H9 (cell line): ENCODE results near the gene CCDC102A. TPM values are rescaled to one million over a fixed set of nuclear protein-coding genes. Genes with fewer than 3 reads are reported as not detected.

Experiments used
- DNase-seq: peaks from one replicate; pipeline ENCODE4 v3.0.0-alpha.2; 2017
- H2AFZ ChIP-seq: one replicate; pipeline ENCODE4 v1.6.1; 2013; ENCODE audit warnings: mild to moderate bottlenecking, low read length, control low read depth, moderate library complexity
- H2AK5ac ChIP-seq: 2 replicates; pipeline ENCODE4 v1.6.1; 2013; ENCODE audit warnings: low read length, control low read depth, mixed read lengths; ENCODE audit not compliant: insufficient read length
- H2BK120ac ChIP-seq: one replicate; pipeline ENCODE4 v1.6.1; 2013; ENCODE audit warnings: low read depth, mild to moderate bottlenecking, low read length, control low read depth, inconsistent platforms; ENCODE audit not compliant: poor library complexity, severe bottlenecking
- H2BK12ac ChIP-seq: 2 replicates; pipeline ENCODE4 v1.6.1; 2013; ENCODE audit warnings: low read length, control low read depth, mixed read lengths, low read depth; ENCODE audit not compliant: insufficient read length
- H2BK15ac ChIP-seq: 2 replicates; pipeline ENCODE4 v1.6.1; 2013; ENCODE audit warnings: low read depth, low read length, control low read depth
- H2BK20ac ChIP-seq: one replicate; pipeline ENCODE4 v1.6.1; 2013; ENCODE audit warnings: low read depth, mild to moderate bottlenecking, low read length, control low read depth, inconsistent platforms; ENCODE audit not compliant: poor library complexity, severe bottlenecking
- H2BK5ac ChIP-seq: 2 replicates; pipeline ENCODE4 v1.6.1; 2013; ENCODE audit warnings: low read length, control low read depth, mixed read lengths; ENCODE audit not compliant: insufficient read length
- H3K14ac ChIP-seq: 2 replicates; pipeline ENCODE4 v1.6.1; 2013; ENCODE audit warnings: low read length, control low read depth; ENCODE audit not compliant: insufficient read depth
- H3K18ac ChIP-seq: 2 replicates; pipeline ENCODE4 v1.6.1; 2013; ENCODE audit warnings: low read depth, mild to moderate bottlenecking, mixed read lengths, low read length, control low read depth; ENCODE audit not compliant: insufficient read length
- H3K23ac ChIP-seq: 2 replicates; pipeline ENCODE4 v1.6.1; 2013; ENCODE audit warnings: low read length, control low read depth, mixed read lengths, low read depth; ENCODE audit not compliant: insufficient read length
- H3K23me2 ChIP-seq: 2 replicates; pipeline ENCODE4 v1.6.1; 2013; ENCODE audit warnings: low read depth, mild to moderate bottlenecking, mixed read lengths, low read length, control low read depth; ENCODE audit not compliant: insufficient read length, poor library complexity, severe bottlenecking
- H3K27ac ChIP-seq: 2 replicates; pipeline ENCODE4 v1.5.1; 2013; ENCODE audit warnings: low read length, control low read depth, mixed read lengths, low read depth; ENCODE audit not compliant: insufficient read length
- H3K27me3 ChIP-seq: 2 replicates; pipeline ENCODE4 v1.6.1; 2013; ENCODE audit warnings: low read length, control low read depth, inconsistent platforms; ENCODE audit not compliant: insufficient read depth
- H3K4ac ChIP-seq: 2 replicates; pipeline ENCODE4 v1.6.1; 2013; ENCODE audit warnings: low read depth, mild to moderate bottlenecking, control low read depth, inconsistent platforms, low read length, moderate library complexity
- H3K4me1 ChIP-seq: 2 replicates; pipeline ENCODE4 v1.6.1; 2013; ENCODE audit warnings: low read length, control low read depth, inconsistent platforms; ENCODE audit not compliant: insufficient read depth
- H3K4me2 ChIP-seq: 2 replicates; pipeline ENCODE4 v1.6.1; 2013; ENCODE audit warnings: low read length, control low read depth, mixed read lengths; ENCODE audit not compliant: insufficient read length, insufficient read depth
- H3K56ac ChIP-seq: 2 replicates; pipeline ENCODE4 v1.6.1; 2013; ENCODE audit warnings: low read depth, mild to moderate bottlenecking, mixed read lengths, low read length, control low read depth; ENCODE audit not compliant: insufficient read length
- H3K79me1 ChIP-seq: 2 replicates; pipeline ENCODE4 v1.6.1; 2013; ENCODE audit warnings: low read depth, mild to moderate bottlenecking, moderate library complexity, low read length, control low read depth, inconsistent platforms; ENCODE audit not compliant: insufficient read depth, poor library complexity, severe bottlenecking
- H3K79me2 ChIP-seq: 2 replicates; pipeline ENCODE4 v1.6.1; 2013; ENCODE audit warnings: low read length, control low read depth, inconsistent platforms; ENCODE audit not compliant: insufficient read depth
- H3K9ac ChIP-seq: 2 replicates; pipeline ENCODE4 v1.6.1; 2013; ENCODE audit warnings: low read length, control low read depth, mixed read lengths; ENCODE audit not compliant: insufficient read length; ENCODE audit errors: extremely low read depth
- H3K9me3 ChIP-seq: one replicate; pipeline ENCODE4 v1.6.1; 2013; ENCODE audit warnings: low read depth, low read length, inconsistent platforms; ENCODE audit not compliant: control insufficient read depth
- H3T11ph ChIP-seq: one replicate; pipeline ENCODE4 v1.6.1; 2013; ENCODE audit warnings: mild to moderate bottlenecking, low read length, control low read depth, inconsistent platforms
- H4K20me1 ChIP-seq: one replicate; pipeline ENCODE4 v1.6.1; 2013; ENCODE audit not compliant: control insufficient read depth, insufficient read length, insufficient read depth
- H4K5ac ChIP-seq: 2 replicates; pipeline ENCODE4 v1.6.1; 2013; ENCODE audit warnings: low read depth, mild to moderate bottlenecking, mixed read lengths, low read length, control low read depth; ENCODE audit not compliant: insufficient read length
- H4K8ac ChIP-seq: replicated peaks from 2 replicates; pipeline ENCODE4 v1.6.1; 2013; ENCODE audit warnings: low read length, control low read depth, mixed read lengths, low read depth; ENCODE audit not compliant: insufficient read length
- H4K91ac ChIP-seq: 2 replicates; pipeline ENCODE4 v1.6.1; 2013; ENCODE audit warnings: low read depth, mild to moderate bottlenecking, moderate library complexity, mixed read lengths, low read length, control low read depth; ENCODE audit not compliant: insufficient read length
- H3K27ac Mint-ChIP-seq, 3 experiments: 2 replicates in 2 of 3; 3 replicates in 1 of 3; pipeline ENCODE4 v1.8.0; 2020 to 2021; ENCODE audit warnings: mixed read lengths in 3 of 3, mild to moderate bottlenecking in 1 of 3, moderate library complexity in 1 of 3
- H3K27me3 Mint-ChIP-seq: 2 replicates; pipeline ENCODE4 v1.8.0; 2021; ENCODE audit warnings: low read depth, mild to moderate bottlenecking, moderate library complexity, mixed read lengths
- H3K36me3 Mint-ChIP-seq, 3 experiments: 2 replicates in 2 of 3; 3 replicates in 1 of 3; pipeline ENCODE4 v1.8.0; 2020 to 2021; ENCODE audit warnings: low read depth in 3 of 3, mixed read lengths in 3 of 3; ENCODE audit not compliant: insufficient read depth in 1 of 3
- H3K4me1 Mint-ChIP-seq, 2 experiments: 2 replicates each; pipeline ENCODE4 v1.8.0; 2020; ENCODE audit warnings: mixed read lengths in 2 of 2
- H3K4me3 Mint-ChIP-seq, 2 experiments: 2 replicates in 1 of 2; 3 replicates in 1 of 2; pipeline ENCODE4 v1.8.0; 2020 to 2021; ENCODE audit warnings: mild to moderate bottlenecking in 2 of 2, mixed read lengths in 2 of 2, moderate library complexity in 1 of 2
- H3K9me3 Mint-ChIP-seq, 2 experiments: 2 replicates in 1 of 2; 3 replicates in 1 of 2; pipeline ENCODE4 v1.8.0; 2020; ENCODE audit warnings: mild to moderate bottlenecking in 2 of 2, mixed read lengths in 2 of 2, moderate library complexity in 1 of 2
- WGBS: extraction: QIAGEN DNeasy Blood & Tissue Kit; methylation state at CpG from one replicate; pipeline ENCODE4 v1.1.7; 2013; ENCODE audit warnings: missing lambda C conversion rate, low lambda C conversion rate, mixed read lengths; ENCODE audit not compliant: insufficient read length; ENCODE audit errors: extremely low coverage; 5-methylcytosine and 5-hydroxymethylcytosine counted together
- total RNA-seq: library from RNA; stranded (reverse); gene quantifications from 2 replicates; pipeline ENCODE4 v1.2.1, GENCODE V29; 2021
- TF ChIP-seq, protein P1 (sequence below): fragments of 200-600 bp; sonication (generic); conservative IDR thresholded peaks from 3 replicates; pipeline ENCODE4 v1.8.0; 2021; ENCODE audit warnings: antibody characterized with exemption, mild to moderate bottlenecking

Gene CCDC102A
- total RNA-seq, 1 experiment from 2014 or later, result 8.2 TPM

- no CpG with 5 or more reads among the region's 8 CpGs for WGBS
- no peak overlapping the region for H3K18ac ChIP-seq
- TF ChIP-seq, protein P1, sequence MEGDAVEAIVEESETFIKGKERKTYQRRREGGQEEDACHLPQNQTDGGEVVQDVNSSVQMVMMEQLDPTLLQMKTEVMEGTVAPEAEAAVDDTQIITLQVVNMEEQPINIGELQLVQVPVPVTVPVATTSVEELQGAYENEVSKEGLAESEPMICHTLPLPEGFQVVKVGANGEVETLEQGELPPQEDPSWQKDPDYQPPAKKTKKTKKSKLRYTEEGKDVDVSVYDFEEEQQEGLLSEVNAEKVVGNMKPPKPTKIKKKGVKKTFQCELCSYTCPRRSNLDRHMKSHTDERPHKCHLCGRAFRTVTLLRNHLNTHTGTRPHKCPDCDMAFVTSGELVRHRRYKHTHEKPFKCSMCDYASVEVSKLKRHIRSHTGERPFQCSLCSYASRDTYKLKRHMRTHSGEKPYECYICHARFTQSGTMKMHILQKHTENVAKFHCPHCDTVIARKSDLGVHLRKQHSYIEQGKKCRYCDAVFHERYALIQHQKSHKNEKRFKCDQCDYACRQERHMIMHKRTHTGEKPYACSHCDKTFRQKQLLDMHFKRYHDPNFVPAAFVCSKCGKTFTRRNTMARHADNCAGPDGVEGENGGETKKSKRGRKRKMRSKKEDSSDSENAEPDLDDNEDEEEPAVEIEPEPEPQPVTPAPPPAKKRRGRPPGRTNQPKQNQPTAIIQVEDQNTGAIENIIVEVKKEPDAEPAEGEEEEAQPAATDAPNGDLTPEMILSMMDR, result no peak
- H2AK5ac ChIP-seq, result no peak overlapping the region
- H3T11ph ChIP-seq, result no peak overlapping the region
- H3K27me3 ChIP-seq, result no peaks in the 10 kb centered on the region
- Mint-ChIP-seq H3K9me3 (peaks cover 9 to 14% of the 10 kb centered on the region in 2 experiments; a peak in 4 of 5 replicates), H3K36me3 (no peaks in the 10 kb centered on the region; a peak in 2 of 7 replicates), H3K27me3 (peaks cover 27% of the 10 kb centered on the region), H3K27ac (no peak overlapping the region), H3K4me1 (peaks cover 19 to 29% of the 10 kb centered on the region in 2 experiments), H3K4me3 (peak overlapping the region; percentile 47 to 75)
- H3K4me1 ChIP-seq, result peaks cover 2% of the 10 kb centered on the region; the same call in 1 of the 2 replicates
- H2AFZ ChIP-seq, result peak overlapping the region; percentile 34
- peak overlapping the region; percentile 32 for H4K8ac ChIP-seq
- H3K23ac ChIP-seq, result no peak overlapping the region
- H3K9ac ChIP-seq, result no peak overlapping the region
- H3K4me2 ChIP-seq, result peak overlapping the region; percentile 76
- no peak overlapping the region for H2BK5ac ChIP-seq
- H3K56ac ChIP-seq, result no peak overlapping the region
- no peak overlapping the region for H2BK12ac ChIP-seq
- peaks cover 5% of the 10 kb centered on the region for H3K79me1 ChIP-seq
- no peak overlapping the region for H2BK20ac ChIP-seq
- peaks cover 14% of the 10 kb centered on the region for H3K23me2 ChIP-seq
- H3K79me2 ChIP-seq, result no peaks in the 10 kb centered on the region
- peak overlapping the region; percentile 22 for H4K5ac ChIP-seq
- no peak overlapping the region for H3K4ac ChIP-seq
- H3K9me3 ChIP-seq, result no peaks in the 10 kb centered on the region
- no peak overlapping the region for H3K27ac ChIP-seq
- DNase-seq, result no peak
- no peaks in the 10 kb centered on the region for H4K20me1 ChIP-seq
- peak overlapping the region; percentile 82; the same call in 1 of the 2 replicates for H3K14ac ChIP-seq
- H2BK15ac ChIP-seq, result no peak overlapping the region
- no peak overlapping the region for H2BK120ac ChIP-seq
- H4K91ac ChIP-seq, result no peak overlapping the region
Observed at GRCh38 chr16:57486858-57487834, 49.2 kb downstream of the CCDC102A start.
